ENCODE measurements around the gene BIN1. TPM values are rescaled to one million over a fixed set of nuclear protein-coding genes. Genes with fewer than 3 reads are reported as not detected.

BIN1 gene
- polyA plus RNA-seq, 1 of the 3 experiments (the other 2 are of a cell fraction) = 40.3 TPM

- H3K4me3 ChIP-seq (ENCODE audit: low read depth in 2 of 2, low read length in 1 of 2) = no peak overlapping the region
- peak overlapping the region; percentile 63 for H3K9ac ChIP-seq
- no peak overlapping the region; the same call in 1 of the 2 replicates for H2AFZ ChIP-seq (ENCODE audit: low read depth)
- peak overlapping the region; percentile 72; the same call in 1 of the 2 replicates for H3K4me2 ChIP-seq
- peak; percentile 80 for DNase-seq
- peak overlapping the region; percentile 69 to 83 for H3K27ac ChIP-seq (ENCODE audit: low read depth in 2 of 2, low read length in 1 of 2)
- POLR2A ChIA-PET = no interaction called here
- no peaks in the 10 kb centered on the region for H3K27me3 ChIP-seq (ENCODE audit: insufficient read depth)
- no peaks in the 10 kb centered on the region for H3K9me3 ChIP-seq
- H3K9me2 ChIP-seq = no peaks in the 10 kb centered on the region
- H4K20me1 ChIP-seq (ENCODE audit: insufficient read depth) = no peaks in the 10 kb centered on the region
- peaks cover 0 to 4% of the 10 kb centered on the region in 2 experiments for H3K36me3 ChIP-seq (replicated peaks in 1 of 2; ENCODE audit: control insufficient read depth in 1 of 2, insufficient read depth in 2 of 2, low read length in 1 of 2)
- WGBS (ENCODE audit: low lambda C conversion rate) = 7% methylated on average over 10 of the region's 17 CpGs
- no peaks in the 10 kb centered on the region for H3F3A ChIP-seq (replicated peaks; ENCODE audit: insufficient read depth)
- CTCF ChIA-PET = interaction anchor here (1.0 to 1.6 kb wide), 4 partner anchors 14 to 93 kb away, joined by 3 to 4 read pairs (median 3); no protein-coding TSS in a partner anchor
- H3K79me2 ChIP-seq (ENCODE audit: insufficient read depth) = no peaks in the 10 kb centered on the region
- peaks cover 15 to 23% of the 10 kb centered on the region in 2 experiments; a peak in 3 of 4 replicates for H3K4me1 ChIP-seq (ENCODE audit: control insufficient read depth in 1 of 2, insufficient read depth in 2 of 2, low read depth in 1 of 2, low read length in 1 of 2)
- 0 out of 2 replicates have a peak, but pooled peaks have one; percentile 27 for TF ChIP-seq TEAD4 (IDR thresholded peaks at IDR 0.05; ENCODE audit: borderline replicate concordance, insufficient read depth)
- peak in 1 of 2 experiments; percentile 88; a peak in 1 of 4 replicates for TF ChIP-seq EP300 (IDR thresholded peaks at IDR 0.05; ENCODE audit: borderline replicate concordance in 1 of 2, low read depth in 1 of 2, low read length in 1 of 2)
- peak; percentile 81 for TF ChIP-seq NFIC (IDR thresholded peaks at IDR 0.05; ENCODE audit: borderline replicate concordance)
- TF ChIP-seq, protein P1, sequence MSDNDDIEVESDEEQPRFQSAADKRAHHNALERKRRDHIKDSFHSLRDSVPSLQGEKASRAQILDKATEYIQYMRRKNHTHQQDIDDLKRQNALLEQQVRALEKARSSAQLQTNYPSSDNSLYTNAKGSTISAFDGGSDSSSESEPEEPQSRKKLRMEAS (IDR thresholded peaks at IDR 0.05; ENCODE audit: low read depth) = peak; percentile 85
- TF ChIP-seq RAD21 (IDR thresholded peaks at IDR 0.05; ENCODE audit: low read length) = peak; percentile 18; the same call in 1 of the 2 replicates
- no peak for TF ChIP-seq GATA2 (CRISPR knock-in tag; IDR thresholded peaks at IDR 0.05)
- no peak for TF ChIP-seq FOXM1 (IDR thresholded peaks at IDR 0.05; ENCODE audit: low read depth)
- TF ChIP-seq TAF1 (IDR thresholded peaks at IDR 0.05; ENCODE audit: borderline replicate concordance, low read depth, low read length) = no peak; the same call in 1 of the 2 replicates
- TF ChIP-seq ZBTB33 (IDR thresholded peaks at IDR 0.05; ENCODE audit: borderline replicate concordance, low read depth) = 0 out of 2 replicates have a peak, but pooled peaks have one; percentile 58
- no peak for TF ChIP-seq SIN3A (IDR thresholded peaks at IDR 0.05; ENCODE audit: borderline replicate concordance, low read depth, low read length)
- peak; percentile 94 for TF ChIP-seq TCF12 (IDR thresholded peaks at IDR 0.05)
- TF ChIP-seq, protein P2, sequence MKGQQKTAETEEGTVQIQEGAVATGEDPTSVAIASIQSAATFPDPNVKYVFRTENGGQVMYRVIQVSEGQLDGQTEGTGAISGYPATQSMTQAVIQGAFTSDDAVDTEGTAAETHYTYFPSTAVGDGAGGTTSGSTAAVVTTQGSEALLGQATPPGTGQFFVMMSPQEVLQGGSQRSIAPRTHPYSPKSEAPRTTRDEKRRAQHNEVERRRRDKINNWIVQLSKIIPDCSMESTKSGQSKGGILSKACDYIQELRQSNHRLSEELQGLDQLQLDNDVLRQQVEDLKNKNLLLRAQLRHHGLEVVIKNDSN (IDR thresholded peaks at IDR 0.05; ENCODE audit: borderline replicate concordance, low read depth) = 0 out of 2 replicates have a peak, but pooled peaks have one; percentile 14
- no peak for TF ChIP-seq POLR2AphosphoS5 (IDR thresholded peaks at IDR 0.05; ENCODE audit: low read depth, low read length)
- no peak for TF ChIP-seq NRF1 (IDR thresholded peaks at IDR 0.05; ENCODE audit: low read depth, low read length)
- TF ChIP-seq EZH2phosphoT487 (IDR thresholded peaks at IDR 0.05; ENCODE audit: borderline replicate concordance, low read depth) = no peak
- TF ChIP-seq, protein P3, sequence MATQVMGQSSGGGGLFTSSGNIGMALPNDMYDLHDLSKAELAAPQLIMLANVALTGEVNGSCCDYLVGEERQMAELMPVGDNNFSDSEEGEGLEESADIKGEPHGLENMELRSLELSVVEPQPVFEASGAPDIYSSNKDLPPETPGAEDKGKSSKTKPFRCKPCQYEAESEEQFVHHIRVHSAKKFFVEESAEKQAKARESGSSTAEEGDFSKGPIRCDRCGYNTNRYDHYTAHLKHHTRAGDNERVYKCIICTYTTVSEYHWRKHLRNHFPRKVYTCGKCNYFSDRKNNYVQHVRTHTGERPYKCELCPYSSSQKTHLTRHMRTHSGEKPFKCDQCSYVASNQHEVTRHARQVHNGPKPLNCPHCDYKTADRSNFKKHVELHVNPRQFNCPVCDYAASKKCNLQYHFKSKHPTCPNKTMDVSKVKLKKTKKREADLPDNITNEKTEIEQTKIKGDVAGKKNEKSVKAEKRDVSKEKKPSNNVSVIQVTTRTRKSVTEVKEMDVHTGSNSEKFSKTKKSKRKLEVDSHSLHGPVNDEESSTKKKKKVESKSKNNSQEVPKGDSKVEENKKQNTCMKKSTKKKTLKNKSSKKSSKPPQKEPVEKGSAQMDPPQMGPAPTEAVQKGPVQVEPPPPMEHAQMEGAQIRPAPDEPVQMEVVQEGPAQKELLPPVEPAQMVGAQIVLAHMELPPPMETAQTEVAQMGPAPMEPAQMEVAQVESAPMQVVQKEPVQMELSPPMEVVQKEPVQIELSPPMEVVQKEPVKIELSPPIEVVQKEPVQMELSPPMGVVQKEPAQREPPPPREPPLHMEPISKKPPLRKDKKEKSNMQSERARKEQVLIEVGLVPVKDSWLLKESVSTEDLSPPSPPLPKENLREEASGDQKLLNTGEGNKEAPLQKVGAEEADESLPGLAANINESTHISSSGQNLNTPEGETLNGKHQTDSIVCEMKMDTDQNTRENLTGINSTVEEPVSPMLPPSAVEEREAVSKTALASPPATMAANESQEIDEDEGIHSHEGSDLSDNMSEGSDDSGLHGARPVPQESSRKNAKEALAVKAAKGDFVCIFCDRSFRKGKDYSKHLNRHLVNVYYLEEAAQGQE (IDR thresholded peaks at IDR 0.05; ENCODE audit: low read depth, low read length) = peak; percentile 46; the same call in 1 of the 2 replicates
- no peak for TF ChIP-seq YY1 (IDR thresholded peaks at IDR 0.05; ENCODE audit: low read depth)
- TF ChIP-seq, protein P4, sequence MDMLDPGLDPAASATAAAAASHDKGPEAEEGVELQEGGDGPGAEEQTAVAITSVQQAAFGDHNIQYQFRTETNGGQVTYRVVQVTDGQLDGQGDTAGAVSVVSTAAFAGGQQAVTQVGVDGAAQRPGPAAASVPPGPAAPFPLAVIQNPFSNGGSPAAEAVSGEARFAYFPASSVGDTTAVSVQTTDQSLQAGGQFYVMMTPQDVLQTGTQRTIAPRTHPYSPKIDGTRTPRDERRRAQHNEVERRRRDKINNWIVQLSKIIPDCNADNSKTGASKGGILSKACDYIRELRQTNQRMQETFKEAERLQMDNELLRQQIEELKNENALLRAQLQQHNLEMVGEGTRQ (IDR thresholded peaks at IDR 0.05; ENCODE audit: borderline replicate concordance, low read depth, low read length) = no peak
- TF ChIP-seq, protein P5, sequence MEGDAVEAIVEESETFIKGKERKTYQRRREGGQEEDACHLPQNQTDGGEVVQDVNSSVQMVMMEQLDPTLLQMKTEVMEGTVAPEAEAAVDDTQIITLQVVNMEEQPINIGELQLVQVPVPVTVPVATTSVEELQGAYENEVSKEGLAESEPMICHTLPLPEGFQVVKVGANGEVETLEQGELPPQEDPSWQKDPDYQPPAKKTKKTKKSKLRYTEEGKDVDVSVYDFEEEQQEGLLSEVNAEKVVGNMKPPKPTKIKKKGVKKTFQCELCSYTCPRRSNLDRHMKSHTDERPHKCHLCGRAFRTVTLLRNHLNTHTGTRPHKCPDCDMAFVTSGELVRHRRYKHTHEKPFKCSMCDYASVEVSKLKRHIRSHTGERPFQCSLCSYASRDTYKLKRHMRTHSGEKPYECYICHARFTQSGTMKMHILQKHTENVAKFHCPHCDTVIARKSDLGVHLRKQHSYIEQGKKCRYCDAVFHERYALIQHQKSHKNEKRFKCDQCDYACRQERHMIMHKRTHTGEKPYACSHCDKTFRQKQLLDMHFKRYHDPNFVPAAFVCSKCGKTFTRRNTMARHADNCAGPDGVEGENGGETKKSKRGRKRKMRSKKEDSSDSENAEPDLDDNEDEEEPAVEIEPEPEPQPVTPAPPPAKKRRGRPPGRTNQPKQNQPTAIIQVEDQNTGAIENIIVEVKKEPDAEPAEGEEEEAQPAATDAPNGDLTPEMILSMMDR (IDR thresholded peaks at IDR 0.05) = peak; percentile 33
- no peak for TF ChIP-seq RCOR1 (IDR thresholded peaks at IDR 0.05; ENCODE audit: low read length)
- TF ChIP-seq ELF1 (IDR thresholded peaks at IDR 0.05) = no peak
- TF ChIP-seq SMC3 (IDR thresholded peaks at IDR 0.05; ENCODE audit: low read depth, low read length) = peak; percentile 11; the same call in 1 of the 2 replicates
- TF ChIP-seq FOXJ3 (CRISPR knock-in tag; IDR thresholded peaks at IDR 0.05) = no peak
These were observed 42.2 kb downstream of the BIN1 start for GRCh38 chr2:127064642-127065250.
